Hippocampal formation (tissue), 2 donors: ENCODE results near the gene DKK1.
"Not testable (repeated sequence)": the region's sequence is repeated elsewhere in the genome, so short reads cannot be mapped to it uniquely, and the experiment has no call there.

Source experiments
- DNase-seq, 2 donors: peaks; one replicate each; lab custom pipeline; 2025; lab: John Stamatoyannopoulos, UW

Gene DKK1

GRCh38 chr10:52318136-52318701 lies 4.1 kb downstream of the DKK1 start:
- no peak for DNase-seq

GRCh38 chr10:52318822-52319464 lies 4.9 kb downstream of the DKK1 start:
- no peak for DNase-seq

GRCh38 chr10:52319926-52320325 lies 5.8 kb downstream of the DKK1 start:
- DNase-seq = no peak

GRCh38 chr10:52322323-52322722 lies 8.2 kb downstream of the DKK1 start:
- DNase-seq = no peak

- no peak for DNase-seq
Measured at GRCh38 chr10:52322936-52323335, 8.9 kb downstream of the DKK1 start.

GRCh38 chr10:52326382-52326781 lies 12.3 kb downstream of the DKK1 start:
- no peak for DNase-seq

- no peak for DNase-seq
Measured at GRCh38 chr10:52331638-52332364, 17.7 kb downstream of the DKK1 start.

GRCh38 chr10:52332815-52333214 lies 18.7 kb downstream of the DKK1 start:
- no peak for DNase-seq

- no peak for DNase-seq
Measured at GRCh38 chr10:52334595-52334994, 20.5 kb downstream of the DKK1 start.

- no peak for DNase-seq
Measured at GRCh38 chr10:52335665-52336064, 21.6 kb downstream of the DKK1 start.

- DNase-seq = no peak
Measured at GRCh38 chr10:52337225-52337624, 23.1 kb downstream of the DKK1 start.

GRCh38 chr10:52343439-52343838 lies 29.4 kb downstream of the DKK1 start:
- DNase-seq = no peak

GRCh38 chr10:52346394-52347326 lies 32.6 kb downstream of the DKK1 start:
- no peak for DNase-seq

- no peak for DNase-seq
Measured at GRCh38 chr10:52347327-52347667, 33.2 kb downstream of the DKK1 start.

- no peak for DNase-seq
Measured at GRCh38 chr10:52348037-52348564, 34.0 kb downstream of the DKK1 start.

- no peak for DNase-seq
Measured at GRCh38 chr10:52351914-52352330, 37.8 kb downstream of the DKK1 start.

GRCh38 chr10:52353205-52353604 lies 39.1 kb downstream of the DKK1 start:
- no peak for DNase-seq

GRCh38 chr10:52353960-52354394 lies 39.9 kb downstream of the DKK1 start:
- no peak for DNase-seq

GRCh38 chr10:52357971-52358370 lies 43.9 kb downstream of the DKK1 start:
- DNase-seq = no peak

- no peak for DNase-seq
Measured at GRCh38 chr10:52359441-52359840, 45.4 kb downstream of the DKK1 start.

GRCh38 chr10:52365547-52366432 lies 51.7 kb downstream of the DKK1 start:
- DNase-seq = not testable (repeated sequence)
